Stimulated activated CD8-positive, alpha-beta memory T cell treated with anti-CD3 and anti-CD28 coated beads, Interleukin-12 subunit alpha, Interleukin-12 subunit beta, amount 100 ng/mL, for 24 hours (primary cell): ENCODE measurements around the gene UXS1.

Experiments used
- DNase-seq: peaks from one replicate; pipeline ENCODE4 v3.0.0-alpha.2; 2020; ENCODE audit errors: extremely low read depth

Gene UXS1

DNA sequence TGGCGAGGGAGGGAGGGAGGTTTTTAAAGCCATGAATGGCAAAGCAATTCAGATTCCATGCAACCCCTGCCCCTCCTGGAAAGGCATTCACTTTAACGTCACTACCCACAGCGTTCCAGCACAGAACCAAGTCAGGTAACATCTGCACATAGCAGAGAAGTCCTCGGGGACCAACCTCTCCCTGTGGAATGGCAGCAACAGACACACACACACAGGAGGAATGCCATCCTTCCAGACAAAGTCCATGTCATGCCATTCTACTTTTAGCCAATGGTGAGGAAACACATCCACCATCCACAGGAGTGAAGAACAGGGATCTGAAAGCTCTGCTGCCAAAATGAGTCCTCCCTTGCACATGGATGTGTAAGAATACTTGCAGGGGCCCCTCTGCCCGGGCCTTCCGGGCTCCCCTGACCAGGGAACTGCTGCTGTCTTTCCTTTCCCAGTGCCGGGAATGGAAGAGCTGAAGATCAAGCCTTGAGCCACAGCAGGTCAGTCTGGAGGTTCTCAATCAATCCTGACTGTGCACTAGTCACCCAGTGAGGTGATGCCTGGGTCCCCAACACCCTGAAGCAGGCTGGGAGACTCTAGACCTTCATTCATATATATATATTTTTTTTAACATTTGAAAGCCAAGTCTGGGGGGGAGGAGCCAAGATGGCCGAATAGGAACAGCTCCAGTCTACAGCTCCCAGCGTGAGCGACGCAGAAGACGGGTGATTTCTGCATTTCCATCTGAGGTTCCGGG, 63.7 kb downstream of the UXS1 start:
- no peak for DNase-seq

GRCh38 chr2:106129592-106129991, 64.5 kb downstream of the UXS1 start:
- no peak for DNase-seq

GRCh38 chr2:106129150-106129549, 65.0 kb downstream of the UXS1 start:
- DNase-seq, result no peak

DNA sequence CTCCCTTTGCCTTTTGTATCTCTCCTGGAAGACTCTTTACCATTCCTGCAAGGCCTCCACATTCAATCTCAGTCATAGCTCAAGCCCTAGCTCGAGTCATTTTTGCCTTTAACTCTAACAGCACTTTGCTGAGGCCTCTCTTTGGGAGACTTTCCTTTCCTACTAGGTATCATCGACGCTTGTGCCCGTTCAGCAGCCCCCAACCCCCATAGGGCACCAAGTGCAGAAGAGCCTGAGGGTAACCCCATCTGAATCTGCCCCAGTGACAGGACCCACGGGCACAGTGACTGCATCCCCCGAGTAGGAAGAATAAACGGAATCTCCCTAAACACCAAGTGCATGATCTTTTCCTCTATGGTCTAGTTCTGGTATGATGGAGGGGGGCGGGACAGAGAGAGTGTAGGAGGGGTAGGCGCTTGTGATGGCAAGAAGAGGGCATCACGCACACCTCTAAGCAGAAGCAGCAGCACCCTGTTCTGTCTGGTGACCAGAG, 66.3 kb downstream of the UXS1 start:
- DNase-seq, result no peak

DNA sequence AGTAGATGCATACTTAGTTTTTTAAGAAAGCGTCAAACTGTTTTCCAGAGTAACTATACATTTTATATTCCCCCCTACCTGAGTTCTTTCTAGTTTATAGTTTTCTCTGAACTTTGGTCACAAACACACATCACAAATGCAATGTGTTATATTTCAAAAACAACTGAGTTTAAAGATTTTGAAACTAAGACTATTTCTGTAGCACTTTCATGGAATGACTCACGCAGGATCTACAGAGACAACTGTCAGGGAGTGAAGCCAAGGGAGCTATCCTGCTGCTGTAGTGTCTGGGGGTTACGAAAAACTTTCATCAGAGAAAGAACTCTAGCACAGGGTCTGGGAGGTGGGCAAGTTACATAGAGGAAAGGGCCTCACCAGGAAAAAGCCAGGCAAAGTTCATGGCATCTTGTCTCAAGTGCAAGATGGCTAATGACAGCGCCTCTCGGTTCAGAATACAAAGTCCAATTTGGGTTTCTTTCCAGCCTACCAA, 66.8 kb downstream of the UXS1 start:
- DNase-seq, result no peak

DNA sequence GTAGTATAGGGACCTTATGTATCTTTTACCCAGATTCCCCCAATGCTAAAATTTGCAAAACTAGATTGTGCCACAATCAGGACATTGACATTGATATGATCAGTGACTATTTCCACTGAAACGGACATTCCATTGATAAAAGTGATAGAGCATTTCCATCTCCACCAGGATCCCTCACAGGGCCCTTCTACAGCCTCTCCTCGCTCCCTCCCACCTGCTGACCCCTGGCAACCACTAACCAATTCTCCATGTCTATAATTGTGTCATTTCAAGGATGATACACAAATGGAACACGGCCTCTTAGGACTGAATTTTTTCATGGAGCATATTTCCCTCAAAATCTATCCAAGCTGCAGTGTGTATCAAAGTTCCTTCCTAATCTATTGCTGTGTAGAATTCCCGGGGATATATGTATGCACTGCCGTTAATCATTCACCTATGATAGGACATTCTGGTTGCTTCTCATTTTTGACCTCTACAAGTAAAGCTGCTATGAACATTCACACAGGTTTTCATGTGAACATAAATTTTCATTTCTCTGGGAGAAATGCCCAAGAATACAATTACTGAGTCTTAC, 67.3 kb downstream of the UXS1 start:
- DNase-seq, result no peak

DNA sequence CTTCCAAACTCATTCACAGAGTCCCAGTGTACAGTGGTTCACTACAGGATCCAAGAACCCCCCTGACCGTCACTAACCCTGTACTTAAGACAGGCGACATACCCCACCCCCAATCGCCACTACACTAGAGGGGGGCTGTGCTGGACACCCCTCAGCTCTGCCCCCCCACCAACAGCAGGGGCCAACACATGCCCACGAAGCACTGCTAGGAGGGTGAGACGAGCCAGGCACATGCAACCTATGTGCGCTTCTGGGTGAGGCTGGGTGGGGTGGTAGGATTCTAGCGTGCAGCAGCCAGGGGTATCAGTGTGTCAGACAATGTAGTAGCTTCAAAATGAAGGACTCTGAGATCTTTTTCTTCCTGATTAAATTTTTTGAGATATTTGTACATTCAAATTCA, 67.8 kb downstream of the UXS1 start:
- no peak for DNase-seq

- no peak for DNase-seq
These were observed 69.1 kb downstream of the UXS1 start for GRCh38 chr2:106124905-106125549.

- no peak for DNase-seq
These were observed 69.9 kb downstream of the UXS1 start for GRCh38 chr2:106124106-106124756.

- DNase-seq, result no peak
These were observed 71.9 kb downstream of the UXS1 start for GRCh38 chr2:106122157-106122556.

DNA sequence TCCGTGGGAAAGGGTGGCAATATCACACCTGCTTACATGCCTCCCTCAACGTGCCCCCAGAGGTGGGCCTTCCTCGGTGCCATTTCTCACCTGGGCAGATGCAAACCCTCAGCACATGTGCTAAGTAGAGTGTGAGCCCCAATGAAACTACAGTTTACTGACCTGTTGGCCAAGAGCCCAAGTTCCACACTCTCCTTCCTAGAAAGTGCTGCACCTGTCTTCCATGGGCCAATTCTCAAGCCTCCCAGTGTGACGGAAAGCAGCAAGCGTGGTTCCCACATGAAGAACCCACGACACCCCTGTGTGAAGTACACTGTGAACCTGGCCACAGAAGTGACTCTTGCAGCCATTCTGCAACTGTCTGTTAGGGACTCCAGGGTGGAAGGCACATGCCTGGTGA, 73.7 kb downstream of the UXS1 start:
- no peak for DNase-seq

- DNase-seq, result no peak
These were observed 75.0 kb downstream of the UXS1 start for GRCh38 chr2:106119074-106119473.

- no peak for DNase-seq
These were observed 76.0 kb downstream of the UXS1 start for GRCh38 chr2:106117882-106118684.

GRCh38 chr2:106117347-106117746, 76.8 kb downstream of the UXS1 start:
- DNase-seq, result no peak

- DNase-seq, result no peak
These were observed 77.9 kb downstream of the UXS1 start for GRCh38 chr2:106116248-106116647.

DNA sequence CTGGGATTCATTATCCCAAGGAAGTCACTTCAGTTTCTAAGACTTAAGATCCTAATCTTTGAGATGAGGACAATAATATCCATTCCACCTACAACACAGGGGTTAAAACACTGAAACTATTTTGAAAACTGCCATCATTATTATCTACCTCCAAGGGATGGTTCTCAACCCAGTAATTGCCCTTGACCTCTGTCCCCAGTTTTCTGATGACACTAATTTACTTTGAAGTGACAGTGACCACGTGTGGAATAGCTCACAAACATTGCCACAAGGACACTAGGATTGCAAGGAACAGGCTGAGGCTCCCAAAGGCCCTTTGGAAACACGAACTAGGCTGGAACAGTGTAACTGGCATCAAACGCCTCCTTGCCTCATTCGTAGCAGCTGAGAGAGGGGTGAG, 78.4 kb downstream of the UXS1 start:
- no peak for DNase-seq

- DNase-seq, result no peak
These were observed 78.9 kb downstream of the UXS1 start for GRCh38 chr2:106115250-106115649.

DNA sequence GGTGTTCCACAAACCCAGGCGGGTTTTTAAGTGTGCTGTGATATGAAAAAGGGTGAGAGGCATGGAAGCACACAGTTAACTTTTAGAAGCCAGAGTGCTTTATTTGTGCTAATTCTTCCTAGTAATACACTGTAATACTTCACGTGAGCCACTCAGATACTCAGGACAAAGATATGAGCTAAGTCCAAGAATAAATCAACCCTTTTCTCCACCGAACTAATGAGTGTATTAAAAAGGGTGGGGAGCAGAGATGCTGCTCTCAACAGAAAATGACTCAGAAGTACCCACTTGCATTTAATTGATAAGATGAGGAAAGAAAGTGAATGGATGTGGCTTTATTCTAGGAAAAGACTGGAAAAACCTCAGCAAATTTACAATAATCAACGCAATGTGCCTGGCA, 79.9 kb downstream of the UXS1 start:
- DNase-seq, result no peak

DNA sequence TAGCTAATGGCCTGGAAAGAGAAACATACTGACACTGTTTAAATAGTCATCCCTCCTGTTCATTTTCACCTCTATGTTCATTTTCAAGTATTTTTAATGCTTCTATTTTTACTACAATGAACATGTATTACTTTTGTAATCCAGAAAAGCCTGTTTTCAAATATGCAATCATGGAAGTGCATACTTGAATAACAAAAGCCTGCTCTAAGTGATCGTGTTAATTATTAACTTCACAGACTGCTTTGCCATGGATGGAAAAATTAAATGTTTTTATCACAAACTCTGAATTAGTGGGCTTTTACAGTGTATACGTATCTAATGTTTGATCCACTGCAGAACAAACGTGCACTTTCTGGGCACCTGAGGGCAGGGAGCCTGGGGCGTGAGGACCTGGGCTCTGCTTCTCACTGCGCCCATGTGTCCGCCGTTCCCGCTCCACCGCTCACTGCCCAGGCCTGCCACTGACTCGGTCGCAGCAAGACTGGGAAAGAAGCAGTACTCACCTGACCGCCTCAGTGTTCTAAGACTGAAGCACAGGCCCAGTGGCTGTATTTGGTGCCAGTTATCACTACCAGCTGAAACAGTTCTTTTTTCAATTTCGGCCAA, 80.6 kb downstream of the UXS1 start:
- no peak for DNase-seq

GRCh38 chr2:106111882-106112571, 82.1 kb downstream of the UXS1 start:
- DNase-seq, result no peak
